Erythroblast (primary cell): Measurements from ENCODE around the gene CENPM.
A peak's percentile ranks its signal among the peaks of the same experiment; 100 is the strongest.

Experiments used
- DNase-seq, 2 experiments: peaks; one replicate each; lab custom pipeline; 2025; lab: John Stamatoyannopoulos, UW
- GATA1 ChIP-seq: IDR thresholded peaks from 2 replicates; pipeline ENCODE4 v1.6.1; 2011; ENCODE audit warnings: low read depth, mild to moderate bottlenecking, control low read depth, low read length, moderate library complexity
- POLR2A ChIP-seq: IDR thresholded peaks from 2 replicates; pipeline ENCODE4 v1.6.1; 2011; ENCODE audit warnings: mild to moderate bottlenecking, low read length

Gene CENPM

DNA sequence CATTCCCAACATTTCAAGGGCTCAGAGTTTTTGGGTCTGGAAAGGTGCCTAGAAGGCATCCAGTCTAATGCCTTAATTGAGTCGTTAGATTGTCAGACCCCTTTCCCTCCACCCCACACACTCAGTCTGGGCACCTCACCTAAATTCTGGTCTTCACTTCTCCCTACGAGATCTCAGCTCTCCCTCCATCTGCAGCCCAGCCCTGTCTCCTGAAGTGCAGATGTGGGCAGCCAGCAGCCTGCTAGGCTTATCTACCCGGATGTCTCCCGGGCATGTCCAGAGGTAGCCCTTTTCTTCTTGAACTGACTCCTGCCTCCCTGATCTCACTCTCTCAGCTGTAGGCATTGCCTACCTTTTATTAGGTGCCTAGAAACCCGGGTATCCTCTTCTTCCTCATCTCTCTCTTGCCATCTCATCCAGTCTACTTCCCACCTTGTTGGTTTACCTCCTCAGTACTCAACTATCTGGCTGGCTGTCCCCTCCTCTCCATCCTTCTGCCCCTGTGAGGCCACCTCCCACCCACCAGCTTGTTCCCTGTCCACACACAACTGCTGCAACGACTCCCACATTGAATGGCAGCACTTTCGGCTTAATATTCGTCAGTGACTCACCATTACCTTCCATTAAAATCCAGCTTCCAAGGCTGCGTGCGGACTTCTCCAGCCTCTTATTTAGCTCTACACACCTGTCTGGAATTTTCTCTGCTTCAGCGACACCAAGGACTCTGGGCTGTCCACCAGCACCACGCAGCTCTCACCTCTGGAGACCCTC, 28.5 kb upstream of the CENPM start:
- no peak for DNase-seq

DNA sequence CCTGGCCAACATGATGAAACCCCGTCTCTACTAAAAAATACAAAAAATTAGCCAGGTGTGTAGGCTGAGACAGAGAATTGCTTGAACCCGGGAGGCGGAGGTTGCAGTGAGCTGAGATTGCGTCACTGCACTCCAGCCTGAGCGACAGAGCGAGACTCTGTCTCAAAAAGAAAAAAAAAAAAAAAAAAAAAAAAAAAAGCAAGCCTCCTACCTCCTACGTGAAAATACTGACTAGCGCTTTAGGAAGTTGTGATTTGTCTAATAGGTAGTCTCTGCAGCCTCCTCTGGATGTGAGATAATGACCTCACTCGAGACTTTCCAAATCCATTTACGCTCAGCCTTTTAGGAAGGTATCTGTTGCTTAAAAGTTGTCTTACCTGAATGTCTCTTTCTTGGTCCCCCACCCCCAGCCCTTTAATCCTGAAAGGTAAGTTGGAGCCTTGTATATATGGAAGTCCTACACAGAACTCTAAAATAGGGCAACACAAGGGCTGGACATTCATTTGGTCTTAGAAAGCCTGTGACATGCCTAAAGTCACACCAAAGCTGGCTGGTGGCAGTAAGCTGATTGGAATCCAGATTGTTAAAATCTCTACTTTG, 27.8 kb upstream of the CENPM start:
- no peak for TF ChIP-seq GATA1
- DNase-seq, result no peak

More for the DNA sequence above, 28.5 kb upstream of the CENPM start:
- TF ChIP-seq GATA1 (no peak), POLR2A (no peak)

DNA sequence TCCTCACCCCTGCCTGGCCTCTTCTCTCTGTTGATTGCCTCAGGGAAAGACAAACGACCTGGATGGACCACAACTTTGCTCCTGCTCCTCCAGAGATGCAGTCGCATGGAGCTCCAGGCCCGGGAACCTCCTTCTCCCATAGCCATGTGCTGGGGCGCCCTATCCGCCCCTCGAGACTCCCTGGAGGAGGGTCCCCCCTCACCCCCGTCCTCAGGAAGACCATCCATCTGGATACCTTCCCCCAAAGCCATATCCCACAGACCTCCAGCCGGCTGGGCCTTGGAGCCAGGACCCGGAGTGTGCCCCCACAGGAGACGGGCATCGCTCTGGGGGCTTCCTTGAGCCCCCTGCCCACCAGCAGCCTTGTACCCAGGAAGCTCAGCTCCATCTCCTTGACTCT, 24.5 kb upstream of the CENPM start:
- no peak for DNase-seq
- TF ChIP-seq POLR2A, result no peak
- no peak for TF ChIP-seq GATA1

DNA sequence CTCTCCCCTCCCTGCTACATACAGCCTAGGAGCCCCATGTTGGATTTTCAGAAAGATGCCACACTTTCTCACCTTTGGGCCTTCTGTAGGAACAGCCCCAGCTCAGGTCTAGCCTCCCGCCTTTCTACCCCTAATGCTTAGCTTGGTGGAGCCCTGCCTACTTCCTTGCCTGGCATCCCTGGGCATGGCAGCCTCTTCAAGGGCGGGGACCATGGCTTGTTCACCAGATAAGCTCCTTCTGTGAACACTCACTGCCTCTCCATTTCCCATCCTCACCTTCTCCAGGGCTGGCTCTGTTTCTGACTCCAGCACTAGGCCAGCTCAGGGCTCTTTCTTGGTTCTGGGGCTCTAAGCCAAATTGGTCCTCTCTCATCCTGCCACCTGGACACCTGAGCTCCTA, 23.6 kb upstream of the CENPM start:
- no peak for DNase-seq
- TF ChIP-seq GATA1, result no peak
- no peak for TF ChIP-seq POLR2A

DNA sequence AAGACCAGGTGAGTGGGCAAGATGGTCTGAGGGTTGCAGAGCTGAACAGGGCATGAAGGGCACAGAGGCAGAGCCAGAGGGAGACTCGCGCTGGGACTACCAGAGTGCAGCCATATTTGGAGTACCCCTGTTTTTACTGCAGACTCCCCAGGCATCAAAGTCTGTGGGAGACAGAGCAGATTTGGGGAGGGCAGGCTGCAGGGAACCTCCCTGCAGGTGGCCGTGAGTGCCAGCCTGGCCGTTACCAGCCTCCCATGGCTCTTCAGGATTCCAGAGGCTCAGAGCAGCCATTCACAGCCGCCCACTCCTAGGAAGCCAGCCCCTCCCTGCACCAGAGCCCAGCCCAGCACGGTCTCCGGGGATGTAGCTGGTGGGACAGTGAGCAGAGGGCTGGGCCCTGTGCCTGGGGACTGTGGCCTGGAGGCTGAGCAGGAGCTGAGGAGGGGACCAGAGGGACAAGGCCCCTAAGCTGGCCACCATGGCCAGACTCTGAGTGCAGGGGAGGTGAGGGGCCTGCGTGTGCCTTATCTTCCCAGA, 22.2 kb upstream of the CENPM start, which contains the start of gene SEPTIN3:
TSS of gene SEPTIN3 (plus strand) at position 334 of the 537 bp plus-strand sequence. CDS start 2,050 bp downstream, outside the sequence.
- TF ChIP-seq POLR2A (no peak), GATA1 (no peak)
- DNase-seq, result no peak

DNA sequence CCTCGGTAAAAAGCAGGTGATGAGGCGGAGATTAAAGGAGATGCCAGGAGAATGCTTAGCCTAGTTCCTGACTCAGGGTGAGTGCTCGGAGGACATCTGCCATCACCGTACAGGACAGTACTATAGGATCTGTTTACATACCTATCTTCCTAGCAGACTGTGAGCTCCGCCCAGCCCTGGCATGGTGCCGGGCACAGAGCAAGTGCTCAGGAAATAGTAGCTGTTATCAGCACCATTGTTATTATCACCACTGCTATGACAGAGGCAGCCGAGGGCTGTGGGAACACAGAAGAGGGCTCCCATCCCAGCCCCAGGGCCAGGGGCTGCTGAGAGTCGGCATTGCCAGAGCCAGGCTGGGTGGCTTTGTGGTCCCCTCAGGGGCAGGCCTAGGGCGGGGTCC, 21.6 kb upstream of the CENPM start:
- peak; percentile 42 to 71 for DNase-seq
- TF ChIP-seq POLR2A, result no peak

DNA sequence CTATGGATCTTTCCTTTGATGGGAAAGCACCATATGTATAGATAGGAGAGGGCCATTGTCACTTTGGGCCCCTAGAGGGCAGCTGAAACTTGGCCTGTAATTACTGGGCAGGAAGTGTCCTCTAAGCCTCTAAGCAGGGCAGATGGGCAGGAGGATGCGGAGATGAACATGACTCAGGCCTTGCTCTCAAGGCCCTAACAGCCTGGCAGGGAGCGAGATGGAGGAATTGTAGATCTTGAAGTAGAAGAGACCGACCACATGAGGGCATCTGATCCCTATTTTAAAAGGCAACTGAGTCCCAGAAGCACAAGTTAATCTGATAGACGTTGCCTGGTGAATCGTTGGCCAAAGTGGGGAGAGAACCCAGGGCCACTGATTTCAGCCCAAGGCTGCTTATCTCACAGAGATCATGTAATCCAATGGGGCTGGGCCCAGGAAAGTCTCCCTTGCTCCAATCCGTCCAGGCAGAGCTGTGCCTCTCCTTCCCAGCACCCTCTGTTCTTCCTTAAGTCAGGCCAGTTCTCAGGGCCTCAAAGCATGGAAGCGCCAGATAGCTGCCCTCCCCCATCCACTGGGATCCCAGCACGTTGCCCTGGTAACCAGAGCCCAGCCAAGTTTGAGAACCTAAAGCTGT, 19.8 kb upstream of the CENPM start:
- TF ChIP-seq GATA1 (no peak), POLR2A (no peak)
- DNase-seq, result peak; percentile 54 to 60

DNA sequence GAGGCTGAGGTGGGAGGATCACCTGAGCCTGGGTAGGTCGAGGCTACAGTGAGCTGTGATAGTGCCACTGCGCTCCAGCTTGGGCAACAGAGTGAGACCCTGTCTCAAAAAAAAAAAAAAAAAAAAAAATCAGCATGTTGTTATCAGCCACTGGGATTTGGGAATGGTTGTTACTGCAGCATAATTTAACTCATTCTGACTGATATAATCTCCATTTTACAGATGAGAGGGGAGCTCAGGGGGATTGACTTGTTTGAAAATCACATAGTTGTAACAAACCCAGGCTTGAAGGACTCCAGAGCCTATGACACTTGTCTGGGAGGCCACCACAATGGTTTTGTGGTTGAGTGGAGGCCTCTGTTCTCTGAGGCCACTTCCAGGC, 19.3 kb upstream of the CENPM start:
- no peak for TF ChIP-seq POLR2A
- no peak for TF ChIP-seq GATA1
- DNase-seq, result no peak

DNA sequence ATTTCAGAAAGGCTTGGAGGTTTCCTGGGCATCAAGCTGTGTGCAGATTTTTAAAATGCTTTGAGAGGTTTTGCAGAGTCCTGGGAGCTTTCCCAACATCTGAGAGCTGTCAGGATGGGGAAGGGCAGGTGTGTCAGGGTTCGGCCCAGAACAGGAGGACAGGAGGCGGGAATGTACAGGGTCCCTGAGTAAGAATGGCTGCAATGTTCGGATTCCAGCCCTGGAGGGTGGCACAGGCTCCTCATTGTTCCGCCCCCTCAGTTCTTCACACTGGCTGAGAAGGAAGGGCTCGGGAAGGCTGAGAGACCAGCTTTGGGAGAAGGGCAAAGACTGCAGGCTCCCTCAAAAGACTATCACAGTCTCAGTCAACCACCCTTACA, 17.1 kb upstream of the CENPM start:
- DNase-seq, result no peak
- no peak for TF ChIP-seq POLR2A
- TF ChIP-seq GATA1, result no peak

DNA sequence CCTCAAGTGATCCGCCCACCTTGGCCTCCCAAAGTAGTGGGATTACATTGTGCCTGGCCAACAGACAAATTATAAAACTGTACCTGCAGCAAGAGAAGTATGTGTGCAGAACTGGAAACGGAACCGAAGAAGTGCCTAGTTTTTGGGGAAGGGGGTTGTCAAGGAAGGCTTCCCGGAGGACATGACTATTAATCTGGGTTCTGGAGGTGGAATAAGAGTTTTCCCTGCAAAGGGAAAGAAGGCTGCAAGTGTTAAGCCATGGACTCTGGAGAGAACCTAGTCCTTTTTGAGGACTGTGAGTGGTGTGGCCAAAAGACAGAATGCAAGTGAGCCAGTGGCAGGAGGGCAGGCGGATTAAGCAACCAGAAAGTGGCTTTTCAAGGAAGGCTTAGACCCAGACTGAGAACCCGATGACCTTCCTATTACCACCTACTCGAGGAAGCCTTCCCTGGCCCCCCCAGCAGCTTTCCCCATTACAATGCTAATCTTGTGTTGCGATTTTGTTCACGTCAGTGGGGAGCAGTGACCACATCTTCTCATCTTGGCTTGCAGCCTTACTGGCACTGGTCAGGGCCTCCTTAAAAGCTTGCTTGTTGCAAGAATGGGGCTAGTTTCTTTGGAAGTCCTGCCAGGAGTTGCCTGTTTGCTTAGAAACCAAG, 16.6 kb upstream of the CENPM start:
- DNase-seq, result no peak
- TF ChIP-seq POLR2A, result no peak
- no peak for TF ChIP-seq GATA1

DNA sequence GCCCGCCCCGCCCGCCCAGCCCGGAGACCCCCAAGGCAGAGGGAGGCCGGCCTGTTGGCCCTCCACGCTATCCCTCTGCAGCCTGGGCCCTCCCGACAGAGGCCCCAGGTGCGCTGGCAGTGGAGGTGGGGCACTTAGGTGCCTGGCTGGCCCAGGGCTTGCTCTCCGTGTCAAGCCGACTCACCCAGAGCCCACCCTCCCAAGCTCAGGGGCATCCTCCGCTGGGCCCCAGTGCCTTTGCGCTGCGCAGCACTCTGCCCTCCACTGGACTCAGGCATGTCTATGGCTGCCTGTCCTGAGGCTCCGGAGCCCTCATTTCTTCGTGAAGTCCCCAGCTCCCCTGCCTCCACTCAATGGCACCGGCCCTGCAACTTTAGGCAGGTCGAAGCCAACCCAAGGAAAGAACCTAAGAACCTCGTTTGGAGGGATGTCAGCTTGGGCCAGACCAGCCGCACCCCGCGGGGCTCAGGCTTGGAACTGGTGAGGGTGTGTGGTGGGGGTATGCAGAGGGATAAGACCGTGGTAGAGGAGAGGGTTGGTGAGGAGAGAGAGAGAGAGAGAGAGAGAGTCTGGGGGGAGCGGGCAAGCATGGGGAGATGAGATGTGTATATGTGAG, 11.1 kb upstream of the CENPM start:
- TF ChIP-seq GATA1, result no peak
- no peak for TF ChIP-seq POLR2A
- no peak for DNase-seq

DNA sequence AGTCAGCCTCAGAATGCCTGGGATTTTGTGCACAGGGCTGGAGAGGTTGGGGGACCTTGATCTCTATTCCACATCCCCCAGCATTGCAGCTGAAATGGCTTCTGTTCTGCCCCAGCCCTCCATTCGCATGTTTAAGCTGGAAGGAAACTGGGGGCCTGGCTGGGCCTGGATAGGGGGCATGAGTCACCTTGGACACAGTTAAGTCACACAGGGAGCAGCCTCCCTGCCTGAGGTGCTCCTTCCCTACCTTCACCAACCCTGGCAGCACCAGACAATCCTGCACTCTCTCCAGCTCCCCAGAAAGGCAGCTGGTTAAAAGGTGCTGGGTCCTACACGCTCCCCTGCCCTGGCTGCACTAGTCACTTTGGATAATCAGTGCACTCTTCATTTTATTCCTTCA, 5.8 kb upstream of the CENPM start:
- DNase-seq, result no peak
- TF ChIP-seq POLR2A (no peak), GATA1 (no peak)

DNA sequence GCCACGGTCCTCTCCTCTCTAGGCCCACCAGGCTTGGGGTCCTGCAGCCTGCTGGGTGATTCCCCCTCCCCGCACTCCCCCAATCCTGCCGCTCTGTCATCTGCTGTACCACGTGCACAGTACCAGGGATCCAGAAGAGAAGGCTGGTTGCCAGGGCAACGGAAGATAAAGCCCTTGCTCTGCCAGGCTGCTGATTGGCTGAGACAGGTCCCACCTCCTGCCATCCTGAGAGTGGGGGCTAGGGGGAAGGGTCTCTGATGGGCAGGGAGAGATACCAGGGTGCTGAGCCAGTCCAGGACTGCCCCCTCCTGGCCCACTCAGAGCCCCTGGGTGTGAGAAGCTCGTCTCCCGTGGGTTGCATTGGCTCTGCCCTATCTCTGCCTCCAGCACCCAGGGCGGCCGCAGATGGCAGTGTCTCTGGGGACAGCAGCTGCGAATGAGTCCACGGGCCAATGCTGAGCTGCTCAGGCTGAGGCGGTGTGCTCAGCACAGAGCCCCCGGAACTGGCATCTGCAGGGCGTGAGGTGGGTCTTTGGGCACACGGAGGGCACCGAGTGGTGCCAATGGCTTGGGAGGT, 5.0 kb upstream of the CENPM start, which contains the start of gene SMIM45:
TSS of gene SMIM45 (plus strand) at position 253 of the 577 bp plus-strand sequence.
- no peak for TF ChIP-seq GATA1
- TF ChIP-seq POLR2A, result no peak
- no peak for DNase-seq
